Central memory CD4-positive, alpha-beta T cell (primary cell): ENCODE results near the gene LRRC7.

Experiments used
- DNase-seq: peaks from one replicate; pipeline ENCODE4 v3.0.0; 2022

The LRRC7 gene

GRCh38 chr1:70048336-70049094 lies 480.8 kb downstream of the LRRC7 start:
- no peak for DNase-seq

GRCh38 chr1:70051926-70052325 lies 484.2 kb downstream of the LRRC7 start:
- no peak for DNase-seq

DNA sequence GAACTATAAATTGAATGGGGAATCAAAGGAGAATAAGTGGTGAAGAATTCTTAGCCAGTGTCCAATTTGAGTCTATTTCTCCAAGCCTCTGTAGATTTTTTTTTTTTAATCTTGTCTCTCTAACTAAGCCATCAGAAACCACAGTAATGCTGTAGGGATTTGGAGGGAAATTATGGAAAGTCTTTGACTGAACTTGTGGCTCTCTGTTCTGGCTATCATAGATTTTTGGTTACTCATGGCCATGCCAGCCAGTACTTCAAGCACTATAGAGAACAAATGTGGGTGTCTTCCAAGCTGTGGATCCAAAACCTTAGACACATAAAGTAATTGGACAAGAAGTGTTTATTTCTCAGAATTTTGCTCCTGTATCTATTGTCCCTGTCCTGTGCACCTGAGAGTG lies 489.8 kb downstream of the LRRC7 start:
- no peak for DNase-seq

- DNase-seq, result no peak
Measured at GRCh38 chr1:70061231-70061630, 493.5 kb downstream of the LRRC7 start.

- no peak for DNase-seq
Measured at GRCh38 chr1:70063861-70064260, 496.1 kb downstream of the LRRC7 start.

- no peak for DNase-seq
Measured at GRCh38 chr1:70066711-70067110, 499.0 kb downstream of the LRRC7 start.

GRCh38 chr1:70071601-70072000 lies 503.9 kb downstream of the LRRC7 start:
- DNase-seq, result no peak

GRCh38 chr1:70072231-70072751 lies 504.6 kb downstream of the LRRC7 start:
- no peak for DNase-seq

DNA sequence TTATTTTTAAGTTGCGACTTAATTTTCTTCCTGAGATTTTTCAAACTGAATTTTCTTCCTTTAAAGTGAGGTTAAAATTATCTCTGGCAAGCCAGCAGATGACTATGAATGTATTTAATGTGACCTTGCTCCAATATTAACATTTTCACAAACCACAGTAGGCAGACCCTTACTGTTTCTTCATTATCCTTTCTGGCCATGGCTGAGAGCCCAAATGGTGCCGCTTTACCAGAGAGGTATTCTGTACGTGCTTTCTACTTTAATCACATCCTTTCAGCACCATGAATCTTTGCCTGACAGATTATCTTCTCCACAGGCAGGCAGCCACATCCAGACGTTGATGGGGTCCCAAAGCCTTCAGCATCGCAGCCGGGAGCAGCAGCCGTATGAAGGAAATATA lies 508.0 kb downstream of the LRRC7 start:
- DNase-seq, result no peak

- no peak for DNase-seq
Measured at GRCh38 chr1:70077066-70077465, 509.3 kb downstream of the LRRC7 start.

GRCh38 chr1:70079546-70079945 lies 511.8 kb downstream of the LRRC7 start:
- no peak for DNase-seq

- no peak for DNase-seq
Measured at GRCh38 chr1:70083519-70083918, 515.8 kb downstream of the LRRC7 start.

GRCh38 chr1:70084314-70084915 lies 516.7 kb downstream of the LRRC7 start:
- no peak for DNase-seq

GRCh38 chr1:70085521-70085920 lies 517.8 kb downstream of the LRRC7 start:
- DNase-seq, result no peak

DNA sequence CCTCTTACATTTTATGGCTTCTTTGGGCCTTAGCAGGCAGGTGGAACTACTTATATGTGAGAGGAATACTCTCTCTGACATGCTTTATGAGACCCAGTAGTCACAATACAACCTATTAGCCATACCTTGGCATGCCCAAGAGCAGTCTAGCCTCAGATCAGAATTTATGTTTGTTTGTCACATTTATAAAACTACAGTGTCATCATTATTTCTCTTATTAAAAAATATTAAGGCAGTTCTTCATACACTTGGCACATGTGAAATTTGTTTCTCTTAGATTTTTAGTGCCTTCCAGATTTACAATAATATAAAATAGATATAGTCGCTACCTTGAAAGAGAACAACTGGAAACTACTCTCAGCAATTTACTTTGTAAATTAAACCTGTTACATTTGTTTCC lies 519.2 kb downstream of the LRRC7 start:
- DNase-seq, result no peak

- no peak for DNase-seq
Measured at GRCh38 chr1:70090141-70090540, 522.4 kb downstream of the LRRC7 start.

DNA sequence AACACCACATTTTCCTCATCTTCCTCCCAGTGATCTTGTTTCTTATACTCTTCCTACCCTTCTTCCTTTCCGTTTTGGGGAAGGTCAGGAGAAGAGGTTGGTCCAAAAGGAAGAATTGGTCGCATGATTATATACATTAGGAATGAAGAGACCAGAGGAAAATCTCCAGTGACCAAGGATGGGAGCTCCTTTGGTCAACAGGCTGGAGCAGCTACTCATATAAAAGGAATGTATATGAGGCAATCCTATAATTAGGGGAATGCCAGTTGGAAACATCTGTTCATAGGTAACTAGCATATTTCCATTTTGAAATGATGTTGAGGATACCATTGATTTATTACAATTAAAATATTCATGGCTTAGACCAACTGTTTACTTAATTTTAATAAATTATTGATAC lies 523.2 kb downstream of the LRRC7 start:
- no peak for DNase-seq

GRCh38 chr1:70091811-70092210 lies 524.1 kb downstream of the LRRC7 start:
- no peak for DNase-seq

GRCh38 chr1:70092526-70092925 lies 524.8 kb downstream of the LRRC7 start:
- DNase-seq, result no peak

DNA sequence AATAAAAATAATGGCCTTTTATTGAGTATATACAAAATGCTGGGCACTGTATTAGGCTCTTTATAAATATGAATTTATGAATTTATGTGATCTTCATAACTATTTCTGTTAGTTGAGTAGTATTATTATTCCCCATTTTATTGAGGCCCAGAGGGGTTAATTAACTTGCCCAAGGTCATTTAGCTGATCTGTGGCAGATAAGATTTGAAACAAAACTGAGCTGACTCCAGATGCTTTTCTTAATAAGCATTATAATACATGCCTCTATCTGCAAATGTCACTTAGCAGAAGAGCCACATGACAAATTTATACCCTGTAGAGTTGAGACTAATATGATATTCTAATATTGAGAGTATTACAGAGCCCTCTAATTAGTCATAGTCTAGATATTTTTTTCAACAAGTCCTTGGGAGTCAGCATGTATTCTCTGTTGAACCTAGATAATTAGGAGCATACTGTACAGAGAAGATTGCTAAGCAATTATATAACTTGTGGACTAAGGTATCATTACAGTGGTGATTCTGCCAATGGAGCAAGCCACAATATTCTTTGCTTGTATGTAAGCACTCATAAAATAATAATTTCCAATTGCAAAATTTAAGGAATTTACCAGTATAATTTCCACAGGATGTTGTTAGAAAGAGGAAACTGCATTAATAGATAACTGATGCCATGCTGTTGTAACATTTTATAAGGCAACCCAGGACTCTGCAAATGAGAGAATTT lies 525.7 kb downstream of the LRRC7 start:
- no peak for DNase-seq

- DNase-seq, result no peak
Measured at GRCh38 chr1:70101231-70101630, 533.5 kb downstream of the LRRC7 start.

DNA sequence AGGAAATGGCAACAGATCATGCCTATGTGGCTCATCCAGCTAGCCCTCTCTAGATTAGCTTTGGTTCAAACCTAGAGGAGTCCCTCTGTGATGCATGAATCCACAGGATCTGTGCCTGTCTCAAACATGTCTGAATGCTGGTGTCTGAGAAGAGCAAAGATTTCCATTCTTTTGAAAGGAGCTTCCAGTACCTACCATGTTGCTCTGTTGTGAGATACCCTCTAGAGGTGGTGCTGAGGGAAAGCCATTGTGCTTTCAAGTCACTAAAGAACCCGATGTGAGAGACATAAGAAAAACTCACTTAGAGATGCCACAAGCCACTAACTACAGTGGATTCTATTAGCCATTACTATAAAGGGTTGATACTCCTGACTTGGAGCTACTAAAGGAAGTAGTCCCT lies 534.1 kb downstream of the LRRC7 start:
- no peak for DNase-seq

GRCh38 chr1:70103770-70104169 lies 536.0 kb downstream of the LRRC7 start:
- no peak for DNase-seq

DNA sequence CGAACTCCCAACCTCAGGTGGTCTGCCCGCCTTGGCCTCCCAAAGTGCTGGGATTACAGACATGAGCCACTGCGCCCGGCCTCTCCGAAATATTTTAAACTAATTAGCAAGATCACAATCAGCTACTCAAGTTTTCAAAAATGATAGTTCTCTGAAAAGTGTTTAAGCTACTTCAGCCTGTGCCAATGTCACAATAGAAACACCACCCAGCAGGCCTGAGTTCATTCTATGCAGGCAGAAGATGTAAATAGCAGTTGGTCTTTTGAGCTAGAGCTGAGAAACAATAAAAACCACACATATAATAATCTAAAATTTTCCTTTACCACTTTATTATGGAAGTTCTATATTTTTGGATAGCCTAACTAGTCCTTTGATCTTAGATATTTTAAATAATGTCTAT lies 541.5 kb downstream of the LRRC7 start:
- no peak for DNase-seq
